Endodermal cell (in vitro differentiated cells): ENCODE measurements around the gene KIF26B. TPM values are rescaled to one million over a fixed set of nuclear protein-coding genes. Genes with fewer than 3 reads are reported as not detected.
A peak's percentile ranks its signal among the peaks of the same experiment; 100 is the strongest.

Experiments used
- DNase-seq: peaks from one replicate; pipeline ENCODE4 v3.0.0-alpha.2; 2017
- H3K27ac ChIP-seq: 2 replicates; pipeline ENCODE4 v1.5.1; 2013; ENCODE audit warnings: mild to moderate bottlenecking, low read depth, low read length, moderate library complexity
- H3K27me3 ChIP-seq: 2 replicates; pipeline ENCODE4 v1.6.1; 2013; ENCODE audit warnings: mild to moderate bottlenecking, low read length, moderate library complexity; ENCODE audit not compliant: insufficient read depth, control insufficient read depth, poor library complexity, severe bottlenecking
- H3K36me3 ChIP-seq: 2 replicates; pipeline ENCODE4 v1.7.0; 2013; ENCODE audit warnings: mild to moderate bottlenecking, low read length, moderate library complexity; ENCODE audit not compliant: control insufficient read depth, insufficient read depth
- H3K4me1 ChIP-seq: one replicate; pipeline ENCODE4 v1.7.0; 2013; ENCODE audit warnings: low read length; ENCODE audit not compliant: control insufficient read depth, insufficient read depth
- H3K4me3 ChIP-seq: 2 replicates; pipeline ENCODE4 v1.5.1; 2013; ENCODE audit warnings: mild to moderate bottlenecking, low read length, moderate library complexity
- H3K9ac ChIP-seq: 2 replicates; pipeline ENCODE4 v1.6.1; 2013; ENCODE audit warnings: mild to moderate bottlenecking, low read length, moderate library complexity; ENCODE audit not compliant: poor library complexity, severe bottlenecking; ENCODE audit errors: extremely low read depth
- H3K9me3 ChIP-seq: 2 replicates; pipeline ENCODE4 v1.6.1; 2013; ENCODE audit warnings: mild to moderate bottlenecking, low read length, moderate library complexity; ENCODE audit not compliant: control insufficient read depth
- H3K27ac Mint-ChIP-seq: 2 replicates; pipeline ENCODE4 v1.8.0; 2020; ENCODE audit warnings: mixed read lengths
- H3K27me3 Mint-ChIP-seq: 2 replicates; pipeline ENCODE4 v1.8.0; 2021; ENCODE audit warnings: mild to moderate bottlenecking, mixed read lengths; ENCODE audit not compliant: insufficient read depth
- H3K36me3 Mint-ChIP-seq: 2 replicates; pipeline ENCODE4 v1.8.0; 2020; ENCODE audit warnings: low read depth, mixed read lengths
- H3K4me1 Mint-ChIP-seq: 2 replicates; pipeline ENCODE4 v1.8.0; 2020; ENCODE audit warnings: mixed read lengths
- H3K4me3 Mint-ChIP-seq: 2 replicates; pipeline ENCODE4 v1.8.0; 2020; ENCODE audit warnings: mild to moderate bottlenecking, moderate library complexity, mixed read lengths
- H3K9me3 Mint-ChIP-seq: 2 replicates; pipeline ENCODE4 v1.8.0; 2020; ENCODE audit warnings: mild to moderate bottlenecking, mixed read lengths
- CTCF ChIP-seq: fragments of 200-600 bp; sonication (generic); conservative IDR thresholded peaks from 2 replicates; pipeline ENCODE4 v1.5.0; 2021; ENCODE audit warnings: antibody characterized with exemption, mild to moderate bottlenecking
- WGBS, 2 experiments: methylation state at CpG; one replicate each; pipeline versions ENCODE4 v1.1.5 to v1.1.7; 2013; ENCODE audit warnings: missing lambda C conversion rate in 2 of 2, mixed read lengths in 1 of 2; ENCODE audit not compliant: insufficient coverage in 1 of 2, insufficient read length in 1 of 2; 5-methylcytosine and 5-hydroxymethylcytosine counted together
- total RNA-seq, 2 donors: library from RNA; stranded (reverse); fragmentation: NEBNext Ultra II Directional in 1 of 2; extraction: Animal tissue kit (Norgen Biotek cat#: 25700) in 1 of 2; gene quantifications; 2 replicates in 1 of 2; 3 replicates in 1 of 2; pipeline ENCODE4 v1.2.1, GENCODE V29; 2021

Gene KIF26B
- total RNA-seq, 2 donors from 2014 or later: 12.3 to 21.0 TPM

DNA sequence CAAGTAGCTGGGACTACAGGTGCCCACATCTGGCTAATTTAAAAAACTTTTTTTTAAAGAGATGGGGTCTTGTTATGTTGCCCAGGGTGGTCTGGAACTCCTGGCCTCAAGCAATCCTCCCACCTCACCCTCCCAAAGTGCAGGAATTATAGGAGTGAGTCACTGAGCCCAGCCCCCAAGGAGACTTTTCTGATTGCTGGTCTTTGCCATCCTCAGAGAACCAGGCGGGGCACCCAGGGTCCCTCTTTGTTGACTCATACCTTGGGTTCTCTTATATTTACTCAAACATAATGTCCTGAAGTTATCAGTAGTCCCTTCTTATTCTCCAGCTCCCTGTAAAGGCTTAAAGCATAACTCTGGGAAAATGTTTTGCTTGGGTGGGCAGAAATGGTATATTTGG lies 51.1 kb downstream of the KIF26B start:
- no peak for TF ChIP-seq CTCF
- DNase-seq: no peak
- H3K9ac ChIP-seq: no peak overlapping the region
- 85% methylated on average over 1 of the region's 1 CpG; no CpG with 5 or more reads in 1 of the 2 experiments for WGBS, 2 experiments
- H3K4me1 Mint-ChIP-seq: peaks cover 7% of the 10 kb centered on the region
- H3K4me1 ChIP-seq: no peaks in the 10 kb centered on the region
- no peaks in the 10 kb centered on the region for H3K27me3 Mint-ChIP-seq
- H3K27ac Mint-ChIP-seq: no peak overlapping the region
- H3K9me3 ChIP-seq: peaks cover 49% of the 10 kb centered on the region
- H3K9me3 Mint-ChIP-seq: peaks cover 25% of the 10 kb centered on the region
- H3K36me3 Mint-ChIP-seq: peaks cover 59% of the 10 kb centered on the region
- peak overlapping the region; percentile 19 for H3K4me3 ChIP-seq
- no peaks in the 10 kb centered on the region for H3K27me3 ChIP-seq
- H3K36me3 ChIP-seq: peaks cover 53% of the 10 kb centered on the region
- H3K27ac ChIP-seq: no peak overlapping the region
- no peak overlapping the region for H3K4me3 Mint-ChIP-seq

DNA sequence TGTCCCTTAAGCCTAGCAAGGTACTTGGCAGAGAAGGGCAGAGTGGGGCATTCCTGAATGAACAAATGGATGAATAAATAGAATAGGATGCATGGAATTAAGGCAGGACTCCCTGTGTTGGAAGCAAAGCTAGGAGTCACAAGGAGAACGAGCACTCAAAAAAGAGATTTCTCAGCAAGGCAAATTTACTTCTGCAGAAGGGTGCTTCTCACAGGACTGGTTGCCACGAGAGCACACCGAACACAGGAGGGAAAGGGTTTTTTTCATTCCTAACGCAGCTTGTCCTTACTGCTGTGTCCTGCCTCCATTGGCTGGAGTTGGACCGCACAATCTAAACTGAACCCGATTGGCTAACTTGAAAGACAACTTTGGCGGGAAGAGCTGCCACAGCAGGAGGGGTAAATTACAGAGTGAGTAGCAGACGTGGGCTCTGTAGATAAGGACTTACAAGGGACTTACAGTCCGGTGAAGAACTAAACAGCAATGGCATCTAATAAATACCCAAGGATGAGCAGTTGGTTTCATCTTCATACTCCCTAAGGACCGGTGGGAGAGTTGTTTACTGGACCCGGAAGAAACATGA lies 52.4 kb downstream of the KIF26B start:
- 95 to 97% methylated on average over 10 to 11 of the region's 11 CpGs for WGBS, 2 experiments
- peak overlapping the region; percentile 53 for H3K4me3 ChIP-seq
- TF ChIP-seq CTCF: no peak
- H3K27me3 Mint-ChIP-seq: no peaks in the 10 kb centered on the region
- H3K27ac Mint-ChIP-seq: no peak overlapping the region
- no peaks in the 10 kb centered on the region for H3K4me1 ChIP-seq
- H3K36me3 ChIP-seq: peaks cover 48% of the 10 kb centered on the region
- no peak overlapping the region for H3K4me3 Mint-ChIP-seq
- no peak overlapping the region for H3K27ac ChIP-seq
- H3K4me1 Mint-ChIP-seq: no peaks in the 10 kb centered on the region
- H3K9me3 ChIP-seq: peaks cover 49% of the 10 kb centered on the region
- H3K27me3 ChIP-seq: no peaks in the 10 kb centered on the region
- peaks cover 25% of the 10 kb centered on the region for H3K9me3 Mint-ChIP-seq
- DNase-seq: peak; percentile 29
- no peak overlapping the region for H3K9ac ChIP-seq
- H3K36me3 Mint-ChIP-seq: peaks cover 54% of the 10 kb centered on the region

GRCh38 chr1:245207801-245208200 lies 53.0 kb downstream of the KIF26B start:
- H3K27me3 Mint-ChIP-seq: no peaks in the 10 kb centered on the region
- H3K4me3 Mint-ChIP-seq: no peak overlapping the region
- WGBS, 2 experiments: 97% methylated on average over 6 of the region's 6 CpGs; no CpG with 5 or more reads in 1 of the 2 experiments
- H3K9me3 ChIP-seq: peaks cover 49% of the 10 kb centered on the region
- no peaks in the 10 kb centered on the region for H3K27me3 ChIP-seq
- peaks cover 52% of the 10 kb centered on the region for H3K36me3 Mint-ChIP-seq
- no peak for TF ChIP-seq CTCF
- peak overlapping the region; percentile 53 for H3K4me3 ChIP-seq
- H3K27ac Mint-ChIP-seq: no peak overlapping the region
- H3K9ac ChIP-seq: no peak overlapping the region
- peaks cover 25% of the 10 kb centered on the region for H3K9me3 Mint-ChIP-seq
- H3K4me1 Mint-ChIP-seq: peaks cover 5% of the 10 kb centered on the region
- no peak overlapping the region for H3K27ac ChIP-seq
- H3K4me1 ChIP-seq: no peaks in the 10 kb centered on the region
- peak; percentile 21 for DNase-seq
- peaks cover 46% of the 10 kb centered on the region for H3K36me3 ChIP-seq
